Measurements from ENCODE around the gene FETUB. TPM values are rescaled to one million over a fixed set of nuclear protein-coding genes. Genes with fewer than 3 reads are reported as not detected.

Gene FETUB
- total RNA-seq, 1 experiment from 2014 or later, result not detected

DNA sequence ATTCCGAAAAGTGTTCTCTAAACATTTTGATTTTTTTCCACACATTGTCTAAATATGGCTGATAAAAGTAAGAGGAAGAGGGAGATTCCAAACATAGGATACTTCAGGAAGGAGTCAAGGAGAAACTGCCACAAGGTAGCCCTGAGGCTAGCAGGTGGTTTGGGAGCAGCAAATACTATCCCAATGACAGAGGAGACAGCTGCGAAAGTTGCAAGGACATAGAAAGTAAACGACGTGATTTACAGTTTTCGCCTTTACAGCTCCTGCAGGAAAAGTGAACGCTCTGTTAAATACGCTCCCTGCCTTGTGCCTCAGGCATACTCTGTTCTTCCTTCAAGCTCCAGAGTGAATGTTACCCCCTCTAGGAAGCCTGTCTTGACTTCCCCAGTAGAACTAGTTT, 3.7 kb upstream of the FETUB start:
- H3K36me3 ChIP-seq (ENCODE audit: low read depth), result no peaks in the 10 kb centered on the region
- CTCF ChIA-PET, result no interaction called here
- intact Hi-C loops (cut with micrococcal nuclease; ENCODE audit: unreplicated experiment), result no loop called here

DNA sequence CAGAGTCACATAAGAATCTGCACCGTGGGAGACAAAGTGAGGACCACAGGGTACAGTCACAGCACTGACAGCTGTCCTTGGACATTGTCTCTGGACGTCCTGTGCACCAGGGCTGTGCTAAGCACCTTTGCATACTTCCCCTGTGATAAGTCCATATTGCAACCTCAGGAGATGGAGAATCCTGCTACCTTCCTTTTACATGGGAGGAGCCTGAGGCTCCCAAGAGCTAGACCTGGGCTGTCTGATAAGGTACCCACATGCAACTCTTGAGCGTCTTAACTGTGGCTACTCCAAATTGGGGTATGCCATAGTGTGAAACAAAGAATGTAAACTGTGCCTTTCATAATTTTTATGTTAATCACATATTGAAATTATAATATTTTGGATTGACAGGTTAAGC, 2.5 kb upstream of the FETUB start:
- no peak for TF ChIP-seq EZH2 (IDR thresholded peaks at IDR 0.05; ENCODE audit: low read depth)
- TF ChIP-seq, protein P1, sequence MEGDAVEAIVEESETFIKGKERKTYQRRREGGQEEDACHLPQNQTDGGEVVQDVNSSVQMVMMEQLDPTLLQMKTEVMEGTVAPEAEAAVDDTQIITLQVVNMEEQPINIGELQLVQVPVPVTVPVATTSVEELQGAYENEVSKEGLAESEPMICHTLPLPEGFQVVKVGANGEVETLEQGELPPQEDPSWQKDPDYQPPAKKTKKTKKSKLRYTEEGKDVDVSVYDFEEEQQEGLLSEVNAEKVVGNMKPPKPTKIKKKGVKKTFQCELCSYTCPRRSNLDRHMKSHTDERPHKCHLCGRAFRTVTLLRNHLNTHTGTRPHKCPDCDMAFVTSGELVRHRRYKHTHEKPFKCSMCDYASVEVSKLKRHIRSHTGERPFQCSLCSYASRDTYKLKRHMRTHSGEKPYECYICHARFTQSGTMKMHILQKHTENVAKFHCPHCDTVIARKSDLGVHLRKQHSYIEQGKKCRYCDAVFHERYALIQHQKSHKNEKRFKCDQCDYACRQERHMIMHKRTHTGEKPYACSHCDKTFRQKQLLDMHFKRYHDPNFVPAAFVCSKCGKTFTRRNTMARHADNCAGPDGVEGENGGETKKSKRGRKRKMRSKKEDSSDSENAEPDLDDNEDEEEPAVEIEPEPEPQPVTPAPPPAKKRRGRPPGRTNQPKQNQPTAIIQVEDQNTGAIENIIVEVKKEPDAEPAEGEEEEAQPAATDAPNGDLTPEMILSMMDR (conservative IDR thresholded peaks at IDR 0.05), result no peak
- H3F3A ChIP-seq (ENCODE audit: insufficient read depth, low read depth), result peaks cover 11% of the 10 kb centered on the region; the same call in 1 of the 2 replicates
- no peaks in the 10 kb centered on the region for H3K36me3 ChIP-seq (ENCODE audit: low read depth)
- BruUV-seq (replicated peaks), result no TSS peak
- H3K9me2 ChIP-seq (ENCODE audit: insufficient read depth), result no peaks in the 10 kb centered on the region
- no peak overlapping the region for H2AFZ ChIP-seq
- no peak overlapping the region for H3K4me2 ChIP-seq
- H3K9me3 ChIP-seq (ENCODE audit: insufficient read depth, low read depth), result no peaks in the 10 kb centered on the region
- H3K27me3 ChIP-seq (ENCODE audit: insufficient read depth, low read depth), result no peaks in the 10 kb centered on the region
- no peak overlapping the region for H3K27ac ChIP-seq
- intact Hi-C loops (cut with micrococcal nuclease; ENCODE audit: unreplicated experiment), result no loop called here
- ChIA-PET CTCF (no interaction called here), POLR2A (ENCODE audit: unreplicated experiment) (no interaction called here)
- H4K20me1 ChIP-seq (ENCODE audit: insufficient read depth), result no peaks in the 10 kb centered on the region
- H3K4me1 ChIP-seq (replicated peaks; ENCODE audit: insufficient read depth), result peaks cover 18% of the 10 kb centered on the region
- no peaks in the 10 kb centered on the region for H3K79me2 ChIP-seq (ENCODE audit: low read depth)
- no peak overlapping the region for H3K4me3 ChIP-seq
- no peak for DNase-seq

More for the DNA sequence above, 3.7 kb upstream of the FETUB start:
- H3K9me3 ChIP-seq (ENCODE audit: insufficient read depth, low read depth), result no peaks in the 10 kb centered on the region
- H3K79me2 ChIP-seq (ENCODE audit: low read depth), result no peaks in the 10 kb centered on the region
- no peak for TF ChIP-seq EZH2 (IDR thresholded peaks at IDR 0.05; ENCODE audit: low read depth)
- TF ChIP-seq, protein P1 (conservative IDR thresholded peaks at IDR 0.05), result no peak
- POLR2A ChIA-PET (ENCODE audit: unreplicated experiment), result no interaction called here
- H3F3A ChIP-seq (ENCODE audit: insufficient read depth, low read depth), result peaks cover 11% of the 10 kb centered on the region; the same call in 1 of the 2 replicates
- peaks cover 18% of the 10 kb centered on the region for H3K4me1 ChIP-seq (replicated peaks; ENCODE audit: insufficient read depth)
- no peak overlapping the region for H3K27ac ChIP-seq
- no peak overlapping the region for H3K4me2 ChIP-seq
- no peaks in the 10 kb centered on the region for H4K20me1 ChIP-seq (ENCODE audit: insufficient read depth)
- no peaks in the 10 kb centered on the region for H3K27me3 ChIP-seq (ENCODE audit: insufficient read depth, low read depth)
- H3K9me2 ChIP-seq (ENCODE audit: insufficient read depth), result no peaks in the 10 kb centered on the region
- no peak overlapping the region for H3K4me3 ChIP-seq
- DNase-seq, result no peak
- H2AFZ ChIP-seq, result no peak overlapping the region
- no TSS peak for BruUV-seq (replicated peaks)

DNA sequence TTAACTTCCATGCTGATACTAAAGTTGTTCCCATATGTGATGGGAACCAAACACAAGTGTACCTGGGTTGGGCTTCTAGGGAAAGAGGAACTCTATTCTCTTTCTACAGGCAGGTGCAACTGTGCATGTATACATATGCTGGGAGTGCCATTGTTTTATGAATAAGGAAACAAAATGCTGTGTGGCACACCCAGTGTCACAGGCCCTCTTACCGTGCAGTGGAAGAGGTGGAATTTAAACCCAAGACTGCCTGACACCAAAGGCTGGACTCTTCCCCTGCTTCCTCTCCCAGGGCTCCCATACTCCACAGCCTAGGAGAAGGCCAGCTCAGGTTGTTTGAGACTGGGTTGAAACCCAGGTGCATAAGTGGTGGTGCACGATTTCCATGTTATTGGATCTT, 1.9 kb upstream of the FETUB start:
- ChIA-PET CTCF (no interaction called here), POLR2A (ENCODE audit: unreplicated experiment) (no interaction called here)
- Histone ChIP-seq H3K9me3 (ENCODE audit: insufficient read depth, low read depth) (no peaks in the 10 kb centered on the region), H3F3A (ENCODE audit: insufficient read depth, low read depth) (peaks cover 8% of the 10 kb centered on the region; the same call in 1 of the 2 replicates), H3K27me3 (ENCODE audit: insufficient read depth, low read depth) (no peaks in the 10 kb centered on the region), H3K4me2 (no peak overlapping the region), H3K27ac (no peak overlapping the region), H3K4me3 (no peak overlapping the region), H2AFZ (no peak overlapping the region), H3K4me1 (replicated peaks; ENCODE audit: insufficient read depth) (peaks cover 14% of the 10 kb centered on the region), H3K36me3 (ENCODE audit: low read depth) (no peaks in the 10 kb centered on the region), H3K9me2 (ENCODE audit: insufficient read depth) (no peaks in the 10 kb centered on the region), H4K20me1 (ENCODE audit: insufficient read depth) (no peaks in the 10 kb centered on the region), H3K79me2 (ENCODE audit: low read depth) (no peaks in the 10 kb centered on the region)
- intact Hi-C loops (cut with micrococcal nuclease; ENCODE audit: unreplicated experiment), result no loop called here
- BruUV-seq (replicated peaks), result no TSS peak
- TF ChIP-seq EZH2 (IDR thresholded peaks at IDR 0.05; ENCODE audit: low read depth), result no peak
- TF ChIP-seq, protein P1 (conservative IDR thresholded peaks at IDR 0.05), result no peak
- DNase-seq, result no peak

Data from PC-9 (cell line).